Activated CD4-positive, CD25-positive, alpha-beta regulatory T cell treated with anti-CD3 and anti-CD28 coated beads, Interleukin-2, amount 50 U/mL, for 72 hours (primary cell): Measurements from ENCODE around the gene EMC8.
"Not testable (repeated sequence)": the region's sequence is repeated elsewhere in the genome, so short reads cannot be mapped to it uniquely, and the experiment has no call there.

Experiments used
- DNase-seq: peaks from one replicate; pipeline ENCODE4 v3.0.0; 2021

Gene EMC8

DNA sequence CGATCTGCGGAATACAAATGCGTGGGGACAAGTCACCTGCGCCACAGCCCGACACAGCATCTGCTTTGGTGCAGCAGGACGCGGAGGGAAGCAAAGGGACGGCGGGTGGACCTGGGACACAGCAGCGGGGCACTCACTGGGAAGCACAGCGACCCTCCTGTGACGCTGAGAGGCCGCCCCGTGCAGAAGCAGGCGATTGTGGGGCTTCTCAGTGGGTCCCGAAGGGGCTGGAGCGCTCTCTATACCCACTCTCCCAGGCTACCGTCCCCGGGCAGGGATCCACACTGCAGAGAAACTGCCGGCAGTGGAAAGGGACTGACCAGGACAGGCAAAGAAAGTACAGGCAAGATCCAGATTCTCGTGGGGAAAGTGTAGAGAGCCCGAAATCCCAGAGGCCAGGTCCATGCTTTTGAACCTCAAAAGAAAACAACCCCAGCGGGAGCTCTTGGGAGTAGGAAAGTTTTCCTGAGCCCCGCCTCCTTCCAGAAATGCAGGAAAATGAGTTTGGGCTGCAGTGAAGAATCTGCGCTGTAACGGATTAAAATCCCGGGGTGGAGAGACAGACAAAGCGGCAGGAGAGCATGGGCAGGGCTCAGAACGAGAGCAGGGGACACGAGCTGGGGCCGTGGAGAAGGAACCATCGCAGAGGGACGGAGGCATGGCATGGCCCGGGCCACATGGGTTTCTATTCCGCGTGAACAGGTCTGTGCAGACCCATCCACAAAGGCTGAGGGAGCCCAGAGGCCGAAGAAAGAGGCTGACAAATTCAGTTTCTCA lies 12.9 kb upstream of the EMC8 start:
- no peak for DNase-seq

DNA sequence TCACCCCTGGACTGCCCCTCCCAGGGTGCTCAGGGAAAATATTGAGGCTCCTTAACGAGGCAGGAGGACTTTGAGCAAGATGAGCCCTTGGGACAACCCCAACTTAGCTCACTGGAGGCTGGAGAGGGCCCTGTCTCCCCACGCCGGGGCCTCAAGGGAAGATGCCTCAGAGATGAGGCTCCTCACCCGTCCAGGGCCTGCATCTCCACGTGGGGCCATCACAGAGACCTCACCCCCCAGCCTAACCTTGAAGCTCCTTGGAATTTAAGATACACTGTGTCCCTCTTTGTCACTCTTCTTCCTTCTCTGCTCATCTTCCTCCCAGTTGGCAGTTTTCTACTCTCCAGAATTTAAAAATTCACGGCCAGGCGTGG lies 11.4 kb upstream of the EMC8 start:
- DNase-seq, result no peak

DNA sequence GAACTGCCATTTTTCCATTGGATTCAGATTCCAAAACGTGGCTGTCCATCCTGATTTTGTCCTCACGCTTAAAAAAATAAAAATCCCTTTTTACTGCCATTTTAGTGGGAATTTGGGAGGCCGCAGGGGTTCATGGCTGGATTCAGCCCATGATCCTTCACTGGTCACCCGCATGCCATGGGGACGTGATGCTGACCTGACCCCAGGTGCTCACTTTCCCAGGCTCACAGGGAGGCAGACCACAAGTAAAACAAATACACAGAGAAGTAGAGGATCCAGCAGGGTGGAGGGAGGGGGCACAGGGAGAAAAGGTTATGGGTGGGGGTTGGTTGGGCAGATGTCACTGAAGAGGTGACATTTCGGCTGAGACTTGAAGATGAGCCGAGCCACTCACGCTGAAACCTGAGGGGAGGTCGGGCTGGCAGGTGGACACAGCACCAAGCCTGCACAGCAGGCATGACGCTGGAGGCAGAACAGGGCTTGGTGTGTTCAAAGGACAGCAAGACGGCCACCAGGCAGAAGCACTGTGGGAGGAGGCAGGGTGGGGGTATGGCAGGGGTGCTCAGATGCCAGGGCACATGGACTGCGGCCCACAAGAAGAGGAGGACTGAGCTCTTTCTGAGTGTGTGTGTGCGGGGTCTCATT lies 10.9 kb upstream of the EMC8 start:
- DNase-seq, result no peak

DNA sequence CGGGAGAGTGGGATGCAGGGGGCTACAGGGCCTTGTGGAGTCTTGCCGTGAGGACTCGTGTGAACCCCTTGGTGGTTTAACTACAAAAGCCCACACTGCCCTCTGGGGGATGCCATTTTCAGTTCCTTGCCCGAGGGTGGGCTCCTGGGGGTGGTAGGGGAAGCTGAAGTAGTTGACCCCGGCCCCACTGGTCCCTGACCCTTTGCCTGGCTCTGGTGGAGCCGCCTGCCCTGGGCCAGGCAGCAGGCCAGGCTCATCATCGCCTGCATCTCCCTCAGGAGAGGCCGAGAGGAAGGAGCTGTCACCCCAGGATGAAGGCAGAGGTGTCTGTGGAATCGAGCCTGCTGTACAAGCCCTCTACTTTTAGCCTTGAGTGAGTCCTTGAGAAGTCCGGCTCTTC lies 10.3 kb upstream of the EMC8 start:
- DNase-seq, result no peak

DNA sequence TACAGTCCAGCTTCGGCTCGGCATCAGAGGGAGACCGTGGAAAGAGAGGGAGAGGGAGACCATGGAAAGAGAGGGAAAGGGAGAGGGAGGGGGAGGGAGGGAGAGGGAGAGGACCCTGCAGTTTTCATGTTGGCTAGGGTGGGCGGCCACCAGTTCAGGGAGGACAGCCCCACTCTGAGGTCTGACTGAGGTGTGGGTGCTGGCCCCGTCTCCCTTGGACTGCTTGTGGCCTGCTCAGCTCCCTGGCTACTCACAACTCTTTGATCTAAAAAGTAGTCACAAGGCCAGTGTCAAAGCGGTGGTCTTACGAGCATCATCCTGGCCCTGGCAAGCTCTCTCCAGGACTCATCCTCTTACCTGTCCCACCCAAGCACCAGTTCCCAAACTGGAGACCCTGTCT lies 9.6 kb upstream of the EMC8 start:
- no peak for DNase-seq

DNA sequence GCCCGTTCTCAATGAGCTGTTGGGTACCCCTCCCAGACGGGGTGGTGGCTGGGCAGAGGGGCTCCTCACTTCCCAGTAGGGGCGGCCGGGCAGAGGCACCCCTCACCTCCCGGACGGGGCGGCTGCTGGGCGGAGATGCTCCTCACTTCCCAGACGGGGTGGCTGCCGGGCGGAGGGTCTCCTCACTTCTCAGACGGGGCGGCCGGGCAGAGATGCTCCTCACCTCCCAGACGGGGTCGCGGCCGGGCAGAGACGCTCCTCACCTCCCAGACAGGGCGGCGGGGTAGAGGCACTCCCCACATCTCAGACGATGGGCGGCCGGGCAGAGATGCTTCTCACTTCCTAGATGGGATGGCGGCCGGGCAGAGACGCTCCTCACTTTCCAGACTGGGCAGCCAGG lies 8.8 kb upstream of the EMC8 start:
- not testable (repeated sequence) for DNase-seq

DNA sequence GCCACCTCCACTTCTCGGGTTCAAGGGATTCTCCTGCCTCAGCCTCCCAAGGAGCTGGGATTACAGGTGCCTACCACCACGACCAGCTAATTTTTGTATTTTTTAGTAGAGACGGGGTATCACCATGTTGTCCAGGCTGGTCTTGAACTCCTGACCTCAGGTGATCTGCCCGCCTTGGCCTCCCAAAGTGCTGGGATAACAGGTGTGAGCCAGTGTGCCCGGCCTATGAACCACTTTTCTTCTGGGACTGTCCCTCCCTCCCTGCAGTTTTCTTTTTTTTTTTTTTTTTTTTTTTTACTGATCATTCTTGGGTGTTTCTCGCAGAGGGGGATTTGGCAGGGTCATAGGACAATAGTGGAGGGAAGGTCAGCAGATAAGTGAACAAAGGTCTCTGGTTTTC lies 8.0 kb upstream of the EMC8 start:
- not testable (repeated sequence) for DNase-seq

DNA sequence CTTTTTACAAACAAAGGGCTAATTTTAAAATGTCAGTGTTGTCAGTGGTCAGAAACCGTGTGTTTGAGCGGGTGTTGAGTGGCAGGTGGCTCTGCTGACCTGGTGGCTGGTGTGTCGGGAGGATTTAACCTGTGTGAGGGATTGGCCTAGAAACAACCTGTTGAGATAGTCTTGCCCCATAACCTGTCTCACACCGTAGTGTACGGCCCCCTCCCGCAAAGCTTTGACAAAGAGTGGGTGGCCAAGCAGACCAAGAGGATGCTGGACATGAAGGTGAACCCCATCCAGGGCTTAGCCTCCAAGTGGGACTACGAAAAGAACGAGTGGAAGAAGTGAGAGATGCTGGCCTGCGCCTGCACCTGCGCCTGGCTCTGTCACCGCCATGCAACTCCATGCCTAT lies 7.2 kb upstream of the EMC8 start:
- DNase-seq, result no peak

DNA sequence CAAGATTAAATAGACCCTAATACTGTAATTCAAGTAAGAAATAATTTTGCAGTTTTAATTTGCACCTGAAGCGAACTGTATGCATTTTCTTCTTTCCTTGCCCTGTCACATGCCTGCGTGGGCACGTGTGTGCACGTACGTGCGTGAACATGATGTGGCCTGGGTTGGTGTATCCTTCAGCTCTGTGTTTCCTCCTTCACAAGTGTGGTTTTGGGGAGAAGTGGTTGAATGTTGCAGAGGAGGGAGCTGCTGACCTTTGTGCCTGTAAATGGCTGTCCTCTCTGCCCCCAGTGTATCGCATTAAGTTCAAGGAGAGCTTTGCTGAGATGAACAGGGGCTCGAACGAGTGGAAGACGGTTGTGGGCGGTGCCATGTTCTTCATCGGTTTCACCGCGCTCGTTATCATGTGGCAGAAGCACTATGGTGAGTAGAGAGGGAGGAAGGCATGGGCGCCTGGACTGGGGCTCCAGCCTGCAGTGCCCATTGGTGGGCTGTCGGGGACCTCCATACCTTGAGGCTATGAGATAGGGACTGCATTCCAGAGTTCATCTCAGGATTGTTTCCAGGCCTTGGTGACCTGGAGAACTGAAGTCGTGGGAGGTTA lies 6.2 kb upstream of the EMC8 start:
- DNase-seq, result no peak

DNA sequence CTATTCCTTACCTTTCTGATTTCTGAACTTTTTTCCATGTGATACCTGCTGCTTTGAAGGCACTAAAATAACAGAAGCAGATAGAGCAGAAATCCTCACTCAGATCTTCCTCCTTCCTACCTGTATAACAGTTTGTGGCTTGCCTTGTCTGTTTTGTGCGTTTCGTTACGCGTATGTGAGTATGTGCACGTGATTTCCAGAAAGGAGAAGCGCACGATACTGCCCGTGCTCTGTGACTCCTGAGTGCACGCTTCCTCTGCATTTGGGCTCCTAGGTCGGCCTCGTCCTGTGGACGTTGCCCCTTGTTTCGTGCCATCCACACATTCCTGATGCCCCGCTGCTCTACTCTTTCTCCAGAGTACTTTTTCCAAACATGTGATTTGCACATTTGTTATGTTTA lies 4.2 kb upstream of the EMC8 start:
- DNase-seq, result no peak

DNA sequence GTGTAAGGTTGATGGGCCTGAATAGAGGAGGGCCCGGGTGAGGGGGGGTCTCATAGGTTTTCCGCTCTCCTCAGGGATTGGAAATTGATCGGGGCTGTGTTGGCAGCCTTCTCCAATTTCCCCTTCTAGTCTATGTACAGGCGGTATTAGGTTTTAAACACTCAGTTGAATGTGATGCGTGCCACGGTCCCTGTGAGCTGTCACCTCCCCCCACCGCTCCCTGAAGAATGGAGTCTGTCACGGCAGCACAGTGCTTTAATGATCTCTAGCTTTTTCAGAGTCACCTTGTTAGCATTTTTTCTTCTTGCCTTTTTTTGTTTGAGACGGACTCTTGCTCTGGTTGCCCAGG lies 951 bp upstream of the EMC8 start:
- DNase-seq, result no peak

DNA sequence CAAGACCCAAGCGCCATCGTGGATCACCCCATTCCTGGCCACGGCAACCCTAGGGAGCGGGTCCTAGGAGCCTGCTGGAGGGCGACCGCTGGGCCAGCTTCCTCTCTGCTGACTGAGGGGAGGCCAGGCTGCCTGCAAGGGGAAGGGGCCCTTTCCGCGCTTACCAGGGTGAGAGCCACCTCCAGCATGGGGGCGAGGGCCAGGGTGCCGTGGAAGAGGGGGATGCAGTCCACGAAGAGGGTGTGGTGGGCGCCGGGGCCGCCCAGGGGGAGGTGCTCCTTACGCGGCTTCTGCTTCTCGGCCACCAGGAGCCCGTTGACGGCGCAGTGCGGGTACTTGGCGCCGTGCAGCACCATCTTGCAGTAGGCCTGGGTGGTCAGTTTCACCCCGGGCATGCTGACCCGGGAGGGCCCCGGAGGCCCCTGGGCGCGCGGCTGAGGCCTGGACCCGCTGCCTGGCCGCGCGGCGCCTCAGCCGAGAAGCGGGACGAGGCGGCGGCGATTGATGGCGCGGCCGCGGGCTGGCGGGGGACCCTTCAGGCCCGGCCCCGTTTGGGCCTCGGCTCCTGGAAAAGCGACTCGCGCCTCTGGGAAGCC lies 345 bp downstream of the EMC8 start:
- peak; percentile 54 for DNase-seq

DNA sequence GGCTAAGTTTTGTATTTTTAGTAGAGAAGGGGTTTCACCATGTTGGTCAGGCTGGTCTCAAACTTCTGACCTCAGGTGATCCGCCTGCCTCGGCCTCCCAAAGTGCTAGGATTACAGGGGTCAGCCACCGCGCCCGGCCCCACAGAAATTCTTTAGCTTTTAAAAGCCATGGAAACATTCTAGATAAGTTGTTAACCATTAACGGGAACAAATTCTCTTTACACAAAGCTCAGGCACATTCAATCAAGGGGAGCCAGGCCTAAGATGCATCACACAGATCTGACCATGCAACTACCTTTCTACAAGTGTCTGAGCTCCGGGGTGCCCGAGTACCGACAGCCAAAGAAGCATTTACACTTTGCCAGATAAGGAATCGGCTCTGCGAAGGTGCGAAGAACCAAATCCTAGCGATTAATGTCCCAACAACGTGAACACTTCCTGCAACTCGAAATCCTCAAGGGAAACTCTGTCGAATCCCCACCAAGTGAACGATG lies 1.0 kb downstream of the EMC8 start:
- no peak for DNase-seq

DNA sequence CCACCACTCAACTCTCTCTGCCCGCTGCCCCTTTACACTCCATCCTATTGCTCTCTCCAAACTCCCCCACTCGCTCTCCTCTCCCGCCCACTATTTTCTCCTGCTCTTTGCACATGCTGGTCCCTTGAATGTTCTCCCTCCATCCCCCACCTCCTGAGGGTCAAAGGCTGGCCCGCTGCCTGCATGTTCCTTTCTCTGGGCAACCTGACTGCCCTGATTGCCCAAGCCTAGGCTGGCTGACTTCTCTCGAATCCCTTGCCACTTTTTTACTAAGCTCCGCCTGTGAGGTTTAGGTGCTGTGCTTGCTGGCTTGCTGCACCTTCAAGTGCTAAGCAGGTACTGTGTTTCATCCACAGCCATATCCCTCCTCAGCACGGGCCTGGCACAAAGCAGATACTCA lies 2.7 kb downstream of the EMC8 start:
- no peak for DNase-seq

DNA sequence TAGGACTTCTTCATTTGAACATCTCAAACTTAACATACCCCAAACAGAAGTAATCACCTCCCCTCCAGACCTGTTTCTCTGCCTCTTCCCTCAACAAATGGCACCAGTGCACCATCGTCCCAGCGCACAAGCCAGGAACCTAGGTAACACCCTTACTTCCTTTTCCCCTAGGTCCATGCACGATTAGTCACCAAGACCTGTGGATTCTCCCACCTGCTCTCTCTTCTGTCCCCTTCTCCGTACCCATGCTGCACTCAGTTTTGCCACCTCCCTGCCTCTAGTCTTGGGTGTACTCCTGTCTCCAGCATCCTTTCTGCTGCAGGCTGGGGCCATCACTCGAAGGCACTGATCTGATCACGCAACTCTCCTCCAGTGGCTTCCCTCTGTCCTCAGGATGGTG lies 3.2 kb downstream of the EMC8 start:
- DNase-seq, result no peak

DNA sequence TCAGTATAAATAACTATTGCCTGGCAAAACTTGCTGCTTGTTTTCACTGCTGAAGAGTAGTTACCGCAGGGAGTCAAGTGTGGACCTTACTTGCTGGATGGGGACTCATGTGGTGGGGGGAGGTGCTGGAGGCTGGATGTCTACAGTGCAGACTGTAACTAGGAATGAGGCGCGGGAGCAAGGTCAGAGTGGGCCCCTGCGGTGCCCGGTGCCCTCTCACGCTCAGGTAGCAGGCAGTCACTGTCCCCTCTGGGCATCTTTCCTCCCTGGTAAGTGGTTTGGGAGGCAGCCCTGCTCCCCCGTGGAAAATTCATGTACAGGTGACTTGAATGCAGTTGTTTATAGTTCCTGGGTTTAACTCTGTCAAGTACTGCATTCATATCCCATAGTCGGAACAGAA lies 4.6 kb downstream of the EMC8 start:
- DNase-seq, result no peak

DNA sequence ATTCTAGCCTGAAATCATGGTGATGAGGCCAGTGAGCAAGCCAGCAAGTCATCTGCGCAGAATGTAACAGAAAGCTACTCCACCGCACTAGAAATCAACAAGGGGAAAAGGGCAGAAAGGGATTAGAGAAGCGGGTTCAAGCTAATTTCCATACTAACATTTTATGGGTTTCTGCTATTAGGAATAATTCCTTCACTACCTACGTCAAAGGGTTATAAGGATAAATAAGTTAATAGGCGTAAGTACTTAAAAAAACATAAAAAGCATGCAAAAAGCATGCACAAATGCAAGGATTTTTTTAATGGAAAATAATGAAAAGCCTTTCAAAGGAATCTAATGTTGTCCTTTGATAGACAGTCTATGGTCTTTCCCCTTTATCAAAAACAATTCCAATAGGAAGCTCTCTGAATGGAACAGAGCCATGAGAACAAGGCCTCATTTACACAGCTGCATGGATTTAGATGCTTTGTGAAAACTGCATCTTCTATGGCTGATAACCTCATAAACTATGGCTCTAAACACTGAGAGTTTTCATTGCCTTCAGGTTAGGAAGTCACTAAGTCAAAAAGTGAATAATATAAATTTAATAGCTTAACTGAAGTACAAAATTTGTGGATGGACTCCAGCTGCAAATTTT lies 5.6 kb downstream of the EMC8 start:
- no peak for DNase-seq

DNA sequence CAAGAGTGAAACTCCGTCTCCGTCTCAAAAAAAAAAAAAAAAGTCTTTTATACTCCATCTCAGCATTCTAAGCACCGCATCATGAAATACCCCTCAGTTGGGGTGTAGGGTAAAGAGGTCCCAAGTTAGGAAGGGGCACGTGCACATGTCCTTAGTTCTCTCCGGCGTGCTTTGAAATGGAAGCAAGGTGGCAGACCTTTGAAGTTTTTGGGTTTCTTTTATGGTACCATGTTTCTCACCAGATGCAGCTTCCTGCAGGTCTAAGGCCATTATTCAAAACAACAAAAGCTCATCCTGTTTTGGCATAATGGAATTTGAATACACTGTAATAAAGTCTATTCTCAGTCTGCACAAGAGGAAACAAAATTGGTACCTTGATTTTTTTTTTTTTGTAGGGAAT lies 9.6 kb downstream of the EMC8 start:
- DNase-seq, result no peak

DNA sequence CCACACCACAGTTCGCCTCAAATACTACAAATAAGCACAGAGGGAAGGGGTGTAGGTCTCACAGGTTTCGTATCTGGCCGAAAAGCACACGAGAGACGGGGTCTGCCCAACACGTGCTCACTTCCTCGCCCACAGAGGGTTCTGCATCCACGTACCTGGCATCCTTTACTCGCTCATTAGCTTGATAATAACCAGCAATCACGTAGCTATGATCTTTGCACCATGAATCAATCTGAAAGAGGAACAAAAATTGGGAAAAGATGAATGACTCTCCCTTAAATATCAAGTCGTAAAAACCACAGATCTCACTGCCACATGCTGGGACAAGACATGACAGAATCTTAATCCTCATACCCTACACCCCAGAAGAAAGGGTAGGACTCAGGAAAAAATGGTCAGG lies 10.5 kb downstream of the EMC8 start:
- no peak for DNase-seq

DNA sequence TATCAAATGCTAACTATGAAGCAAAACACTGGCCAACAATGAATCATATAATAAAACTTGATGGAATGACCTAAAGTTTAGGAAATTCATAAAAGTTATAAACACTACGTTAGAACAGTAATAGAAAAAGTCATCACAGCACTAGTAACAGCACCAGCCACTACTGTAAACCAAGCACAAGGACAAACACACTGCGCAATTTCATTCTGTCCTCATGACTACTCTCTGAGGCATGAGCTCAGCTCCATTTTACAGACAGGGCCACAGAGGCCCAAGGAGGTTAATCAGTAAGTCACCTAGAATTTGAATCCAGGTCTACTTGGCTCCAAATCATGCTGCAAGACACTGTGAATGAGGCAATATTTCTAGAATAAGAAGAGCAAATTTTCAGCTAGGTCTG lies 13.4 kb downstream of the EMC8 start:
- DNase-seq, result no peak

DNA sequence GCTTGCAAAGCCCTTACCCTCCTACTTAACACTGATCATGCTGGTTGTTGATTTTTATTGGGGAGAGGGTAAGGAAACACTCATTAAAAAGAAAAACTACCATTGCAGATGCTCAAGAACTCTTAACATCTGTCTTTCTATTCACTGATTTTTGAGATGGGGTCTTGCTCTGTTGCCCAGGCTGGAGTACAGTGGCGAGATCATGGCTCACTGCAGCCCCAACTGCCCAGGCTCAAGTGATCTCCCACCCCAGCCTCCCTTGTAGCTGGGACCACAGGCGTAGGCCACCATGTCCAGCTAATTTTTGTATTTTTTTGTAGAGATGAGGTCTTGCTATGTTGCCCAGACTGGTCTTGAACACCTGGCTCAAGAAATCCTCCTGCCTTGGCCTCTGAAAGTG lies 14.5 kb downstream of the EMC8 start:
- DNase-seq, result no peak

DNA sequence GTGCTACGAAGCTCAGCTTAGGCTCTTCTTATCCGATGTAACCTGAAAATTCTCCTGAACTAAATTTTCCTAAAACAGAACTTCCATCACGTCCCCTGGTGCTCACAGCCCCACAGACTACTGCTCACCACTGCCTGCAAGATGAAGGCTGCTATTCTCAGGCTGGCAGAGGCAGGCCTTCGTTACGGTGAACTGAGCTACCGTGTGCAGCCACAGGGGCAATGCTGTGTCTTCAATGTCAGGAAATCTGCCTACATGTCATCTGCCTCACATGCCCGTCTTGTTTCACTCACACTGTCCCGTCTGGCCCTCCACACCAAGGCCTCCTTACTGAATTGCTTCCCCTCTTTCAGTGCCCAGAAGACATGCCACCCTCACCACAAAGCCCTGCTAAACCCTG lies 15.9 kb downstream of the EMC8 start:
- DNase-seq, result no peak

DNA sequence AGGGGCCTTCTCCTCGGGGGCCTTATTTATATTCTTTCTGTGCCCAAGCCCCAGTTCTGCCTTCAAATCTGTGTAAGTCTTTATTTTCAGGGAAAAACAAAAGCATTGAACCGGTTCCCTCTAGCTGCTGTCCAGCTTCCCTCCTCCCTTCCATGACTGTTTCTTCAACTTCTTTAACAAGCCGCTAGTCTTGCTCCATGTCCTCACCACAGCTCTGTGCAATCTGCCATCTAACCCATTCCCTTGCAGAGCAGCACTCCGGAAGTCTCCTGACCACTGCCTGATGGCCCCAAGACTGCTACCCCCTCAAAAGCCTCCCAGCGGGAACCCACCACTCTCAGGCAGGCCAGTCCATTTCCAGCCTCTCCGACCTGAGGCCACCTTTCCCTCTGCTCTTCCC lies 16.9 kb downstream of the EMC8 start:
- DNase-seq, result no peak
